HepG2 (cell line): ENCODE data around the gene PSMG3. TPM values are rescaled to one million over a fixed set of nuclear protein-coding genes. Genes with fewer than 3 reads are reported as not detected.
A peak's percentile ranks its signal among the peaks of the same experiment; 100 is the strongest.

ENCODE experiments used
- CEBPG ChIP-seq: IDR thresholded peaks from 2 replicates; pipeline ENCODE4 v1.6.1; 2016
- DMAP1 ChIP-seq: IDR thresholded peaks from 2 replicates; pipeline ENCODE4 v1.6.1; 2016
- FOXA1 ChIP-seq, 2 experiments: fragments of 450-650 bp in 1 of 2; sonication (generic) in 1 of 2; formaldehyde crosslinking in 1 of 2; IDR thresholded peaks; 2 replicates each; pipeline versions ENCODE4 v1.4.0 to v1.6.1; 2016 to 2020; ENCODE audit warnings: missing genetic modification reagents in 1 of 2
- HCFC1 ChIP-seq: fragments of 150-350 bp; IDR thresholded peaks from 2 replicates; pipeline ENCODE4 v1.6.1; 2014; ENCODE audit warnings: low read depth, low read length
- MEF2D ChIP-seq: sonication (generic); formaldehyde crosslinking; IDR thresholded peaks from 2 replicates; pipeline ENCODE4 v1.5.1; 2020; ENCODE audit warnings: mild to moderate bottlenecking, missing genetic modification reagents
- NR2C2 ChIP-seq: sonication (generic); formaldehyde crosslinking; IDR thresholded peaks from 2 replicates; pipeline ENCODE4 v1.4.0; 2020; ENCODE audit warnings: missing genetic modification reagents, mild to moderate bottlenecking, moderate library complexity, borderline replicate concordance
- REPIN1 ChIP-seq: sonication (generic); formaldehyde crosslinking; IDR thresholded peaks from 2 replicates; pipeline ENCODE4 v1.8.0; 2022; ENCODE audit warnings: missing genetic modification reagents, low read depth, mild to moderate bottlenecking, borderline replicate concordance
- ZNF225 ChIP-seq: sonication (generic); formaldehyde crosslinking; IDR thresholded peaks from 2 replicates; pipeline ENCODE4 v1.4.0; 2020; ENCODE audit warnings: mild to moderate bottlenecking, missing genetic modification reagents
- ZNF383 ChIP-seq: sonication (generic); formaldehyde crosslinking; IDR thresholded peaks from 2 replicates; pipeline ENCODE4 v1.4.0; 2020; ENCODE audit warnings: missing genetic modification reagents, mild to moderate bottlenecking, borderline replicate concordance
- ZNF44 ChIP-seq: sonication (generic); formaldehyde crosslinking; IDR thresholded peaks from 2 replicates; pipeline ENCODE4 v1.5.1; 2020; ENCODE audit warnings: mild to moderate bottlenecking, missing genetic modification reagents
- ZNF543 ChIP-seq: sonication (generic); formaldehyde crosslinking; IDR thresholded peaks from 2 replicates; pipeline ENCODE4 v1.4.0; 2020; ENCODE audit warnings: mild to moderate bottlenecking, missing genetic modification reagents
- polyA plus RNA-seq, 8 experiments: library from polyadenylated mRNA; depleted of rRNA in 3 of 8; stranded (reverse) in 7 of 8; unstranded in 1 of 8; fragments of >200 nt; fragmentation: Illumina TruSeq in 4 of 8; extraction: Trizol in 4 of 8; gene quantifications; 2 replicates each; pipeline versions ENCODE4 v1.2.1 to v1.2.3, GENCODE V29; 2011 to 2016; ENCODE audit warnings: low read depth in 4 of 8, missing spikeins in 1 of 8, mixed read lengths in 1 of 8; ENCODE audit not compliant: insufficient read depth in 1 of 8
- total RNA-seq, 5 experiments: library from RNA; depleted of rRNA; stranded (reverse); fragments of >200 nt; fragmentation: Illumina TruSeq; extraction: Trizol; gene quantifications; 2 replicates each; pipeline ENCODE4 v1.2.3, GENCODE V29; 2016; ENCODE audit warnings: low read depth in 1 of 5
- TF ChIP-seq, protein P1 (sequence below): sonication (generic); formaldehyde crosslinking; IDR thresholded peaks from 2 replicates; pipeline ENCODE4 v1.4.0; 2020; ENCODE audit warnings: missing genetic modification reagents
- TF ChIP-seq, protein P2 (sequence below): sonication (generic); formaldehyde crosslinking; IDR thresholded peaks from 2 replicates; pipeline ENCODE4 v1.5.0; 2020; ENCODE audit warnings: mild to moderate bottlenecking, missing genetic modification reagents, borderline replicate concordance
- TF ChIP-seq, protein P3 (sequence below): sonication (generic); formaldehyde crosslinking; IDR thresholded peaks from 2 replicates; pipeline ENCODE4 v1.9.0; 2021; ENCODE audit warnings: missing genetic modification reagents, borderline replicate concordance
- TF ChIP-seq, protein P4 (sequence below): IDR thresholded peaks from 2 replicates; pipeline ENCODE4 v1.4.0; 2020; ENCODE audit warnings: mild to moderate bottlenecking, missing genetic modification reagents

PSMG3 gene
- total and polyA plus RNA-seq, 2 of the 13 experiments (the other 11 are each of a cell fraction or from before 2014, with no cell fraction given): 29.6 to 48.4 TPM

DNA sequence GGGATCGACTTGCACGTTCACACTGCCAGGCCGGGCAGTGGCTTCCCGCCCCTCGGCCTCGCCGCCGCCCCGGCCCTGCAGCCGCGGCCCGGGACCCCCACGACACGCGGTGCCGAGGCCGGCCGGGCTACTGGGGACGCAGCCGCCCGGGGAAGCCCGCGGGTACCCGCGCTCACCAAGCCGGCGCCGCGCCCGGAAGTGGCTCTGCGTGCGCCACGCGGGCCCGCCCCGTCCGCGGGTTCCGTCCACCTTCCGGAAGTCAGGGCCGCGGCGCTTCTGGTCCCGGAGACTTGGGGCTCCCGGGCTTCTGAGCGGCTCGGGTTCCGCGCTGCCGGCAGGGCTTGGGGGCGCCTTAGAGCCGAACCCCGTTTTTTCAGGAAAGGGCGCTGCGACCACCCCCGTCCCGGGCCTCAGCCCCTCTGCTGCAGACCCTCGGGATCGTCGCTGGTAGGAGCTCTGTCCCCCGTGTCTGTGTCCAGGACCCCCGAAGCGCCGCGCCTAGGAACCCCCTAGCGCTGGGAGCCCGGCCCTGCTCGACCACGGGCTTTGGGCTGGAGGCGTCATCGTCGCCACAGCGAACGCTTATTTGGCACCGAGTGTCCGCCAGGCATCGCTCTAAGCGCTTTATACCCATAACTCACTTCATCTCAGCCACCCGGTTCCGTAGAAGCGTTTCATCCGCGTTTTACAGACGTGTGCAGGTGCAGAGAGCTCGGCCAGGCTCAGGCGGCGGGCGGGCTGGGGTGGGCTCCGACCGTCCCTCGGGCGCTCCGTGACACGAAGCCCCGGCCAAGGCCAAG lies at the start of gene PSMG3 (continued):
- TF ChIP-seq, protein P1, sequence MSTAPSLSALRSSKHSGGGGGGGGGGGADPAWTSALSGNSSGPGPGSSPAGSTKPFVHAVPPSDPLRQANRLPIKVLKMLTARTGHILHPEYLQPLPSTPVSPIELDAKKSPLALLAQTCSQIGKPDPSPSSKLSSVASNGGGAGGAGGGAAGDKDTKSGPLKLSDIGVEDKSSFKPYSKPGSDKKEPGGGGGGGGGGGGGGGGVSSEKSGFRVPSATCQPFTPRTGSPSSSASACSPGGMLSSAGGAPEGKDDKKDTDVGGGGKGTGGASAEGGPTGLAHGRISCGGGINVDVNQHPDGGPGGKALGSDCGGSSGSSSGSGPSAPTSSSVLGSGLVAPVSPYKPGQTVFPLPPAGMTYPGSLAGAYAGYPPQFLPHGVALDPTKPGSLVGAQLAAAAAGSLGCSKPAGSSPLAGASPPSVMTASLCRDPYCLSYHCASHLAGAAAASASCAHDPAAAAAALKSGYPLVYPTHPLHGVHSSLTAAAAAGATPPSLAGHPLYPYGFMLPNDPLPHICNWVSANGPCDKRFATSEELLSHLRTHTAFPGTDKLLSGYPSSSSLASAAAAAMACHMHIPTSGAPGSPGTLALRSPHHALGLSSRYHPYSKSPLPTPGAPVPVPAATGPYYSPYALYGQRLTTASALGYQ (CRISPR knock-in tag): peak; percentile 66; the same call in 1 of the 2 replicates
- TF ChIP-seq MEF2D (CRISPR knock-in tag) (no peak), FOXA1 (IDR thresholded peaks at IDR 0.05) (no peak), FOXA1 (CRISPR knock-in tag; IDR thresholded peaks at IDR 0.05) (peak; percentile 26; the same call in 1 of the 2 replicates), REPIN1 (peak; percentile 54; the same call in 1 of the 2 replicates), ZNF225 (CRISPR knock-in tag) (peak; percentile 53; the same call in 1 of the 2 replicates), ZNF383 (CRISPR knock-in tag) (0 out of 2 replicates have a peak, but pooled peaks have one; percentile 22), ZNF44 (CRISPR knock-in tag) (peak; percentile 80; the same call in 1 of the 2 replicates), ZNF543 (CRISPR knock-in tag) (no peak), DMAP1 (peak; percentile 84), CEBPG (CRISPR knock-in tag) (no peak), NR2C2 (CRISPR knock-in tag) (peak; percentile 84), HCFC1 (peak; percentile 70; the same call in 1 of the 2 replicates)
- TF ChIP-seq, protein P2, sequence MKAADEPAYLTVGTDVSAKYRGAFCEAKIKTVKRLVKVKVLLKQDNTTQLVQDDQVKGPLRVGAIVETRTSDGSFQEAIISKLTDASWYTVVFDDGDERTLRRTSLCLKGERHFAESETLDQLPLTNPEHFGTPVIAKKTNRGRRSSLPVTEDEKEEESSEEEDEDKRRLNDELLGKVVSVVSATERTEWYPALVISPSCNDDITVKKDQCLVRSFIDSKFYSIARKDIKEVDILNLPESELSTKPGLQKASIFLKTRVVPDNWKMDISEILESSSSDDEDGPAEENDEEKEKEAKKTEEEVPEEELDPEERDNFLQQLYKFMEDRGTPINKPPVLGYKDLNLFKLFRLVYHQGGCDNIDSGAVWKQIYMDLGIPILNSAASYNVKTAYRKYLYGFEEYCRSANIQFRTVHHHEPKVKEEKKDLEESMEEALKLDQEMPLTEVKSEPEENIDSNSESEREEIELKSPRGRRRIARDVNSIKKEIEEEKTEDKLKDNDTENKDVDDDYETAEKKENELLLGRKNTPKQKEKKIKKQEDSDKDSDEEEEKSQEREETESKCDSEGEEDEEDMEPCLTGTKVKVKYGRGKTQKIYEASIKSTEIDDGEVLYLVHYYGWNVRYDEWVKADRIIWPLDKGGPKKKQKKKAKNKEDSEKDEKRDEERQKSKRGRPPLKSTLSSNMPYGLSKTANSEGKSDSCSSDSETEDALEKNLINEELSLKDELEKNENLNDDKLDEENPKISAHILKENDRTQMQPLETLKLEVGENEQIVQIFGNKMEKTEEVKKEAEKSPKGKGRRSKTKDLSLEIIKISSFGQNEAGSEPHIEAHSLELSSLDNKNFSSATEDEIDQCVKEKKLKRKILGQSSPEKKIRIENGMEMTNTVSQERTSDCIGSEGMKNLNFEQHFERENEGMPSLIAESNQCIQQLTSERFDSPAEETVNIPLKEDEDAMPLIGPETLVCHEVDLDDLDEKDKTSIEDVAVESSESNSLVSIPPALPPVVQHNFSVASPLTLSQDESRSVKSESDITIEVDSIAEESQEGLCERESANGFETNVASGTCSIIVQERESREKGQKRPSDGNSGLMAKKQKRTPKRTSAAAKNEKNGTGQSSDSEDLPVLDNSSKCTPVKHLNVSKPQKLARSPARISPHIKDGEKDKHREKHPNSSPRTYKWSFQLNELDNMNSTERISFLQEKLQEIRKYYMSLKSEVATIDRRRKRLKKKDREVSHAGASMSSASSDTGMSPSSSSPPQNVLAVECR: peak; percentile 77
- TF ChIP-seq, protein P3, sequence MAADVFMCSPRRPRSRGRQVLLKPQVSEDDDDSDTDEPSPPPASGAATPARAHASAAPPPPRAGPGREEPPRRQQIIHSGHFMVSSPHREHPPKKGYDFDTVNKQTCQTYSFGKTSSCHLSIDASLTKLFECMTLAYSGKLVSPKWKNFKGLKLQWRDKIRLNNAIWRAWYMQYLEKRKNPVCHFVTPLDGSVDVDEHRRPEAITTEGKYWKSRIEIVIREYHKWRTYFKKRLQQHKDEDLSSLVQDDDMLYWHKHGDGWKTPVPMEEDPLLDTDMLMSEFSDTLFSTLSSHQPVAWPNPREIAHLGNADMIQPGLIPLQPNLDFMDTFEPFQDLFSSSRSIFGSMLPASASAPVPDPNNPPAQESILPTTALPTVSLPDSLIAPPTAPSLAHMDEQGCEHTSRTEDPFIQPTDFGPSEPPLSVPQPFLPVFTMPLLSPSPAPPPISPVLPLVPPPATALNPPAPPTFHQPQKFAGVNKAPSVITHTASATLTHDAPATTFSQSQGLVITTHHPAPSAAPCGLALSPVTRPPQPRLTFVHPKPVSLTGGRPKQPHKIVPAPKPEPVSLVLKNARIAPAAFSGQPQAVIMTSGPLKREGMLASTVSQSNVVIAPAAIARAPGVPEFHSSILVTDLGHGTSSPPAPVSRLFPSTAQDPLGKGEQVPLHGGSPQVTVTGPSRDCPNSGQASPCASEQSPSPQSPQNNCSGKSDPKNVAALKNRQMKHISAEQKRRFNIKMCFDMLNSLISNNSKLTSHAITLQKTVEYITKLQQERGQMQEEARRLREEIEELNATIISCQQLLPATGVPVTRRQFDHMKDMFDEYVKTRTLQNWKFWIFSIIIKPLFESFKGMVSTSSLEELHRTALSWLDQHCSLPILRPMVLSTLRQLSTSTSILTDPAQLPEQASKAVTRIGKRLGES: no peak
- TF ChIP-seq, protein P4, sequence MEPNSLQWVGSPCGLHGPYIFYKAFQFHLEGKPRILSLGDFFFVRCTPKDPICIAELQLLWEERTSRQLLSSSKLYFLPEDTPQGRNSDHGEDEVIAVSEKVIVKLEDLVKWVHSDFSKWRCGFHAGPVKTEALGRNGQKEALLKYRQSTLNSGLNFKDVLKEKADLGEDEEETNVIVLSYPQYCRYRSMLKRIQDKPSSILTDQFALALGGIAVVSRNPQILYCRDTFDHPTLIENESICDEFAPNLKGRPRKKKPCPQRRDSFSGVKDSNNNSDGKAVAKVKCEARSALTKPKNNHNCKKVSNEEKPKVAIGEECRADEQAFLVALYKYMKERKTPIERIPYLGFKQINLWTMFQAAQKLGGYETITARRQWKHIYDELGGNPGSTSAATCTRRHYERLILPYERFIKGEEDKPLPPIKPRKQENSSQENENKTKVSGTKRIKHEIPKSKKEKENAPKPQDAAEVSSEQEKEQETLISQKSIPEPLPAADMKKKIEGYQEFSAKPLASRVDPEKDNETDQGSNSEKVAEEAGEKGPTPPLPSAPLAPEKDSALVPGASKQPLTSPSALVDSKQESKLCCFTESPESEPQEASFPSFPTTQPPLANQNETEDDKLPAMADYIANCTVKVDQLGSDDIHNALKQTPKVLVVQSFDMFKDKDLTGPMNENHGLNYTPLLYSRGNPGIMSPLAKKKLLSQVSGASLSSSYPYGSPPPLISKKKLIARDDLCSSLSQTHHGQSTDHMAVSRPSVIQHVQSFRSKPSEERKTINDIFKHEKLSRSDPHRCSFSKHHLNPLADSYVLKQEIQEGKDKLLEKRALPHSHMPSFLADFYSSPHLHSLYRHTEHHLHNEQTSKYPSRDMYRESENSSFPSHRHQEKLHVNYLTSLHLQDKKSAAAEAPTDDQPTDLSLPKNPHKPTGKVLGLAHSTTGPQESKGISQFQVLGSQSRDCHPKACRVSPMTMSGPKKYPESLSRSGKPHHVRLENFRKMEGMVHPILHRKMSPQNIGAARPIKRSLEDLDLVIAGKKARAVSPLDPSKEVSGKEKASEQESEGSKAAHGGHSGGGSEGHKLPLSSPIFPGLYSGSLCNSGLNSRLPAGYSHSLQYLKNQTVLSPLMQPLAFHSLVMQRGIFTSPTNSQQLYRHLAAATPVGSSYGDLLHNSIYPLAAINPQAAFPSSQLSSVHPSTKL (CRISPR knock-in tag): peak; percentile 44; the same call in 1 of the 2 replicates
